Gastrocnemius medialis (tissue), 4 donors: ENCODE data around the gene DNAH3. TPM values are rescaled to one million over a fixed set of nuclear protein-coding genes. Genes with fewer than 3 reads are reported as not detected.

Experiments used
- ATAC-seq, 2 donors: fragments of 150-250 bp; one replicate each; pipeline ENCODE4 v1.9.1; 2016
- DNase-seq, 2 donors: peaks; one replicate each; pipeline ENCODE4 v3.0.0-alpha.2; 2019
- H3K27ac ChIP-seq, 4 donors: fragments of 200-600 bp; sonication (generic); 1 replicate in 1 of 4; 2 replicates in 3 of 4; pipeline ENCODE4 v1.5.1; 2016 to 2018; ENCODE audit warnings: mild to moderate bottlenecking in 2 of 4, moderate library complexity in 1 of 4
- H3K27me3 ChIP-seq, 3 donors: fragments of 200-600 bp; sonication (generic) in 2 of 3; 1 replicate in 1 of 3; 2 replicates in 2 of 3; pipeline versions ENCODE4 v1.5.1 to v1.6.0; 2016 to 2019; ENCODE audit warnings: mild to moderate bottlenecking in 1 of 3, moderate library complexity in 1 of 3
- H3K36me3 ChIP-seq, 2 donors: fragments of 200-600 bp; sonication (generic) in 1 of 2; one replicate each; pipeline ENCODE4 v1.5.1; 2017 to 2018
- H3K4me1 ChIP-seq, 2 donors: fragments of 200-600 bp; sonication (generic) in 1 of 2; one replicate each; pipeline ENCODE4 v1.5.1; 2016 to 2017; ENCODE audit warnings: mild to moderate bottlenecking in 2 of 2
- H3K4me3 ChIP-seq, 4 donors: fragments of 200-600 bp; sonication (generic) in 3 of 4; 1 replicate in 1 of 4; 2 replicates in 3 of 4; pipeline ENCODE4 v1.5.1; 2016 to 2019; ENCODE audit warnings: mild to moderate bottlenecking in 2 of 4
- H3K9me3 ChIP-seq, 3 donors: fragments of 200-600 bp; sonication (generic) in 2 of 3; 1 replicate in 1 of 3; 2 replicates in 2 of 3; pipeline ENCODE4 v1.5.1; 2016 to 2019
- POLR2A ChIP-seq, 2 donors: fragments of 450-650 bp; IDR thresholded peaks; one replicate each; pipeline ENCODE4 v1.6.1; 2017; ENCODE audit warnings: antibody characterized with exemption in 2 of 2, mild to moderate bottlenecking in 2 of 2, moderate library complexity in 2 of 2
- in situ Hi-C, 4 donors: fragments of 200-750 bp; cut with MboI; loops; one replicate each; pipeline versions ENCODE4 v1.15.0 to v1.8.0; 2017; ENCODE audit warnings: low sequenced_read_pairs in 4 of 4
- intact Hi-C: fragments of 100-400 bp; cut with DNase I; formaldehyde crosslinking; loops from one replicate; pipeline ENCODE4 v1.15.1; 2023; ENCODE audit warnings: low total_unique reads
- total RNA-seq, 4 donors: library from RNA; depleted of rRNA; stranded (reverse); fragments of >200 nt; gene quantifications; one replicate each; pipeline versions ENCODE4 v1.1.0 to v1.2.3, GENCODE V29; 2016
- TF ChIP-seq, protein P1 (sequence below), 5 experiments: fragments of 450-650 bp in 3 of 5; fragments of 200-600 bp in 2 of 5; sonication (generic) in 2 of 5; IDR thresholded peaks in 4 of 5; conservative IDR thresholded peaks in 1 of 5; 1 replicate in 4 of 5; 2 replicates in 1 of 5; pipeline ENCODE4 v1.5.1; 2016 to 2019; ENCODE audit warnings: antibody characterized with exemption in 5 of 5, mild to moderate bottlenecking in 3 of 5, moderate library complexity in 3 of 5

Gene DNAH3
- total RNA-seq, 4 donors from 2014 or later: 0.02 to 0.47 (median 0.21) TPM

DNA sequence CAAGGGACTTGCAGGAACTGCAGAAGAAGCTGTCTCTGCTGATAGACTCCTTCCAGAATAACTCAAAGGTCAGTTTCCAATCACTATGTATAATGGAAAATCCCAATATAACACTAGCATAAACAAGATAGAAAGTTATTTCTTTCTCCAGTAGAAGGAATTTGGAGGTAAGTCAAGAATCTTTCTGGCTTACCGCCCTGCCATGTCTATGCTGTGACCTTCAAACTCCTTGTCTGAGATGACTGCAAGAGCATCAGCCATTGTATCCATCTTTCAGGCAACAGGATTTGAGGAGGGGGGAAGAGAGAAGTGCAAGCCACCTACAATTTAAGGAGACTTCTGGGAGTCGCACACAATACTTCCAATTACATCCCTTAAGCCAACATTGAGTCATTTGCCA is 10.6 kb upstream of the DNAH3 start:
- no peaks in the 10 kb centered on the region for H3K9me3 ChIP-seq
- ATAC-seq (no peak), DNase-seq (no peak)
- H3K27ac ChIP-seq: peak overlapping the region; percentile 15 to 95 (median 64)
- H3K27me3 ChIP-seq: no peaks in the 10 kb centered on the region
- intact Hi-C loops: no loop called here
- no peak overlapping the region for H3K4me3 ChIP-seq
- in situ Hi-C loops: loop anchor here in 2 of 4 donors (10.0 to 25.0 kb wide), 2 partner anchors 134 to 1026 kb away; no protein-coding TSS in a partner anchor
- peaks cover 0 to 6% of the 10 kb centered on the region in 2 donors for H3K36me3 ChIP-seq
- TF ChIP-seq POLR2A (IDR thresholded peaks at IDR 0.05): no peak
- TF ChIP-seq, protein P1, sequence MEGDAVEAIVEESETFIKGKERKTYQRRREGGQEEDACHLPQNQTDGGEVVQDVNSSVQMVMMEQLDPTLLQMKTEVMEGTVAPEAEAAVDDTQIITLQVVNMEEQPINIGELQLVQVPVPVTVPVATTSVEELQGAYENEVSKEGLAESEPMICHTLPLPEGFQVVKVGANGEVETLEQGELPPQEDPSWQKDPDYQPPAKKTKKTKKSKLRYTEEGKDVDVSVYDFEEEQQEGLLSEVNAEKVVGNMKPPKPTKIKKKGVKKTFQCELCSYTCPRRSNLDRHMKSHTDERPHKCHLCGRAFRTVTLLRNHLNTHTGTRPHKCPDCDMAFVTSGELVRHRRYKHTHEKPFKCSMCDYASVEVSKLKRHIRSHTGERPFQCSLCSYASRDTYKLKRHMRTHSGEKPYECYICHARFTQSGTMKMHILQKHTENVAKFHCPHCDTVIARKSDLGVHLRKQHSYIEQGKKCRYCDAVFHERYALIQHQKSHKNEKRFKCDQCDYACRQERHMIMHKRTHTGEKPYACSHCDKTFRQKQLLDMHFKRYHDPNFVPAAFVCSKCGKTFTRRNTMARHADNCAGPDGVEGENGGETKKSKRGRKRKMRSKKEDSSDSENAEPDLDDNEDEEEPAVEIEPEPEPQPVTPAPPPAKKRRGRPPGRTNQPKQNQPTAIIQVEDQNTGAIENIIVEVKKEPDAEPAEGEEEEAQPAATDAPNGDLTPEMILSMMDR (IDR thresholded peaks at IDR 0.05 in 4 of 5, conservative IDR thresholded peaks at IDR 0.05 in 1 of 5): no peak
- H3K4me1 ChIP-seq: peaks cover 37 to 73% of the 10 kb centered on the region in 2 donors

DNA sequence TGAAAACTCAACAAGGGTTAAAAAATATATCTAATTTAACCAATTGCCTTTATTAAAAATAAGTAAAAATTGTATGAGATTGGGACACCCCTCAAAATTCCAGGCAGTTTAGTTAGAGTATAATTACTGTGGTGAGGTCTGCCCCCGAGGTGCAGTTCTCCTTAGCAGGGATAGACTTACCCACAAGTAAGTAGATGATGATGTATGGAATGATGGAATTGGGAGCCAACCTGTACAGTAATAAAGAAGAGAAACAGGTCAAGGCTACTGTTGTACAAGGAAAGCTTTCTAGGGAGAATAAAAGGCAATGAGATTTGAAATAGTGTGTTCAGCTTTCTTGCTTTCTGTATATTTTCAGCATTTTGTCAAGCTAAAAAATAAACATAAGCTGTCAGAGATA is 9.6 kb upstream of the DNAH3 start:
- ATAC-seq: no peak
- no peak for DNase-seq
- H3K27ac ChIP-seq: peak overlapping the region; percentile 15 to 95 (median 92)

DNA sequence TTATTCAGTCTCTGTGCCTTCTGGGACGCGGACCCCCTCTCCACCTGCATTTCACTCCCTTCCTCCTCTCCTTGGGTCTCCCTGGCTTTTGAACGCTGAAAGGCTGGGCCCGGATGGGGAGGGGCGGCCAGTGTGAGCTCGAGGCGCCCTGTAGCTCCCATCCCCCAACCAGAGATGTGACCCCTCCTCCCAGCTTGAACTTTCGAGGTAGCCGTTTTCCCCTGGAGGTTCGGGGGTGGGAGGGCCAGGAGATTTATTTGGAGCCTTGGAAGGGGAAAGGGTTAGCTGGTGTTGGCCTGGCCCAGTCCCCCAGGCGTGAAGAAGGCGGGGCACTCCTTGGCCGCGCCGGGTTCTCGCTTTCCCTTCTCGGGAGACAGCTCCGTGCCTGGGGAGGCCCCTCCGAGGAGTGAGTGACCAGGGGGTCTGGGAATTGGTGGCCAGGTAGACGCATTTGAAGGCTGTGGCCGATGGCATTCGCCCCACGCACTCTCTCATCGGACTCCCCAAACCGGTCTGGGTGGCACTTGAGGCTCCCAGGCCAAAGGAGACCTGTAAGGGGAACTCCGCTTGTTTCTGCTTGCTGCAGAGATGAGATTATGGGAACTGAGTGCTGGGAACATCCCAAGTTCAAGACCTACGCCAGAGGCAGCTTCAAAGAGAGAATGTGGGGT is 8.8 kb upstream of the DNAH3 start:
- Histone ChIP-seq H3K27ac (peak overlapping the region; percentile 81 to 95 (median 92)), H3K4me1 (peaks cover 37 to 68% of the 10 kb centered on the region in 2 donors), H3K36me3 (no peaks in the 10 kb centered on the region), H3K27me3 (no peaks in the 10 kb centered on the region), H3K9me3 (no peaks in the 10 kb centered on the region), H3K4me3 (peak overlapping the region; percentile 77 to 96 (median 86))
- intact Hi-C loops: loop anchor here (10.0 kb wide), 1 partner anchor 395 kb away; no protein-coding TSS in a partner anchor
- ATAC-seq: peak; percentile 45 to 48
- in situ Hi-C loops: loop anchor here in 1 of 4 donors (5.0 to 25.0 kb wide), 3 partner anchors 138 to 1165 kb away; no protein-coding TSS in a partner anchor
- DNase-seq: peak; percentile 10 to 32
- TF ChIP-seq, protein P1 (IDR thresholded peaks at IDR 0.05 in 4 of 5, conservative IDR thresholded peaks at IDR 0.05 in 1 of 5): no peak
- TF ChIP-seq POLR2A (IDR thresholded peaks at IDR 0.05): no peak

More for the DNA sequence above, 9.6 kb upstream of the DNAH3 start:
- Histone ChIP-seq H3K4me1 (peaks cover 37 to 73% of the 10 kb centered on the region in 2 donors), H3K36me3 (peaks cover 0 to 2% of the 10 kb centered on the region in 2 donors), H3K4me3 (peak overlapping the region in 2 of 4 donors; percentile 87 to 96), H3K27me3 (no peaks in the 10 kb centered on the region), H3K9me3 (no peaks in the 10 kb centered on the region)
- TF ChIP-seq, protein P1 (IDR thresholded peaks at IDR 0.05 in 4 of 5, conservative IDR thresholded peaks at IDR 0.05 in 1 of 5): no peak
- no peak for TF ChIP-seq POLR2A (IDR thresholded peaks at IDR 0.05)
- in situ Hi-C loops (loop anchor here in 2 of 4 donors (10.0 to 25.0 kb wide), 2 partner anchors 135 to 1027 kb away; no protein-coding TSS in a partner anchor), intact Hi-C loops (no loop called here)

DNA sequence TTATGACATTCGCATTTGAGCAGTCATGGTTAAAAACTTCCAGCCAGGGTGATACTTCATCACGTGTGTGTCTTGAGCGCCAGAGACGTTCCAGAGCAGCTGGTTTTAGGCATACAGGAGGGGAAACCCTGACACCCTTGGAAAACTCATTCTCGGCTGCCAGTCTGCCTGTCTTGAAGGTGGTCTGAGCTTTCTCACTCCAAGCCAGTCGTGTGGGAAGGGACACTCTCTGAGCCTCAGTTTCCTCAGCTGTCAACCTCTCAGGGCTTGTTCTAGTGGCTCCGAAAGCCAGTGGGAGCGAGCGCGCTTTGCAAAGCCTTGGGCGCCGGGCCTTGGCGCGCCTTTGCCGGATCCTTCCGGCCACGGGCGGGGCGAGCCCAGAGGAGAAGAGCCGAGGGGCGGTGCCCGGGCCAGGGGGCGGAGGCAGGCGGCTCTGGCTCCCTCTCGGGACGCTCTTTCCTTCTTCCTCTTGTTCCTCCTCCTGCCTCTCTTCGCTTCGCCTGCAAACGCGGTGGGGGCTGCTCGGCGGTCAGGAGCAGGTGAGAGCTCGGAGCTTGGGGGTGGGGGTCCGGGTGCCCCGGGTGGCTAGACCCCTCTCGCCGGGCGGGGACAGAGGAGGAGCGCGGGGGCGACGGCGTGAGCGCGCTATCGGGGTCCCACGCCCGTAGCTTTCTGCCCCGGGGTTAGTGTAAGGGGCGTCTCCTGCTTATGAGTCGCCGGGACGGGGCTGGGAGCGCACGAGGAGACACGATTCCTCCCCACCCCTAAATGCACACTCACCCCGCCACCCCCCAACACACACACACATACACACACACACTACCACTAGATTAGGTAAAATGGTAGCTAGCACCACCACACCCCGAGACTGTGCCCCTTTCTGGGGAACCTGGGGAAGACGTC is 7.8 kb upstream of the DNAH3 start, which contains the start of gene LDAF1:
LDAF1 (plus strand) TSS at position 467 of the 903 bp plus-strand sequence. CDS start 2,509 bp downstream, outside the sequence.
- ATAC-seq: peak; percentile 82
- Histone ChIP-seq H3K4me1 (peaks cover 35 to 59% of the 10 kb centered on the region in 2 donors), H3K9me3 (no peaks in the 10 kb centered on the region), H3K4me3 (peak within 1 kb of the TSS; percentile 77 to 96 (median 86)), H3K36me3 (no peaks in the 10 kb centered on the region), H3K27ac (peak within 1 kb of the TSS; percentile 81 to 95 (median 92)), H3K27me3 (no peaks in the 10 kb centered on the region)
- peak; percentile 64 to 75 for DNase-seq
- peak; percentile 52 to 67 for TF ChIP-seq POLR2A (IDR thresholded peaks at IDR 0.05)
- TF ChIP-seq, protein P1 (IDR thresholded peaks at IDR 0.05 in 4 of 5, conservative IDR thresholded peaks at IDR 0.05 in 1 of 5): no peak
- intact Hi-C loops (loop anchor here (1.0 to 10.0 kb wide), 2 partner anchors 142 to 396 kb away; no protein-coding TSS in a partner anchor), in situ Hi-C loops (loop anchor here in 1 of 4 donors (5.0 to 25.0 kb wide), 3 partner anchors 139 to 1166 kb away; no protein-coding TSS in a partner anchor)
